DND-41 (cell line): ENCODE data around the gene LRRC28.

ENCODE experiments used
- CTCF ChIP-seq: IDR thresholded peaks from 2 replicates; pipeline ENCODE4 v1.5.1; 2012; ENCODE audit warnings: borderline replicate concordance, low read length, moderate library complexity, mild to moderate bottlenecking; ENCODE audit not compliant: poor library complexity, severe bottlenecking; ENCODE audit errors: extremely low read depth
- EZH2 ChIP-seq: IDR thresholded peaks from 3 replicates; pipeline ENCODE4 v1.6.1; 2012; ENCODE audit warnings: borderline replicate concordance, low read depth, mild to moderate bottlenecking, moderate library complexity, low read length, inconsistent platforms; ENCODE audit not compliant: severe bottlenecking

GRCh38 chr15:99250857-99251841 is at the start of gene LRRC28:
- TF ChIP-seq CTCF (no peak), EZH2 (no peak)
